ENCODE results near the gene THRB. TPM values are rescaled to one million over a fixed set of nuclear protein-coding genes. Genes with fewer than 3 reads are reported as not detected.

The THRB gene
- total RNA-seq, 1 donor from 2014 or later, result 32.8 TPM

DNA sequence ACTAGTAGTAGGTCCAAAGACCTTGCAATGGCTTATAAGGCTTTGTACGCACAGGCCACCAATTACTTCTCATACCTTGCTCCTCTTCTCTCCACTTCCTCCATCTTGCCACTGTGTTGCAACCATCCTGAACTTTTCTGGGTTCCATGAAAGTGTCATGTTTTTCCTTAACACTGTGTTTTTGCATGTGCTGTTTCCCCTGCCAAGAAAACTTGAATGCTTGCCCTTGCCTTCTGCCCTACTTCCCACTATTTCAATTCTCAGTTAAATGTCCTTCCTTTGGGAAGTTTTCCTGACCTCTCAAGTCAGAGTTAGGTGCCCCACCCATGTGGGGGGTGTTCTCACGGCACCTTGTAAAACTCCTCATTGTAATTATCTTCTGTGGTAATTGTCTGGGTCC is 182.8 kb downstream of the THRB start:
- peaks cover 12% of the 10 kb centered on the region for H3K4me1 ChIP-seq
- H3K27me3 ChIP-seq (ENCODE audit: low read depth), result no peaks in the 10 kb centered on the region
- H3K4me3 ChIP-seq, result no peak overlapping the region
- intact Hi-C loops (cut with micrococcal nuclease), result no loop called here
- no peak overlapping the region for H3K27ac ChIP-seq (replicated peaks)
- TF ChIP-seq, protein P1, sequence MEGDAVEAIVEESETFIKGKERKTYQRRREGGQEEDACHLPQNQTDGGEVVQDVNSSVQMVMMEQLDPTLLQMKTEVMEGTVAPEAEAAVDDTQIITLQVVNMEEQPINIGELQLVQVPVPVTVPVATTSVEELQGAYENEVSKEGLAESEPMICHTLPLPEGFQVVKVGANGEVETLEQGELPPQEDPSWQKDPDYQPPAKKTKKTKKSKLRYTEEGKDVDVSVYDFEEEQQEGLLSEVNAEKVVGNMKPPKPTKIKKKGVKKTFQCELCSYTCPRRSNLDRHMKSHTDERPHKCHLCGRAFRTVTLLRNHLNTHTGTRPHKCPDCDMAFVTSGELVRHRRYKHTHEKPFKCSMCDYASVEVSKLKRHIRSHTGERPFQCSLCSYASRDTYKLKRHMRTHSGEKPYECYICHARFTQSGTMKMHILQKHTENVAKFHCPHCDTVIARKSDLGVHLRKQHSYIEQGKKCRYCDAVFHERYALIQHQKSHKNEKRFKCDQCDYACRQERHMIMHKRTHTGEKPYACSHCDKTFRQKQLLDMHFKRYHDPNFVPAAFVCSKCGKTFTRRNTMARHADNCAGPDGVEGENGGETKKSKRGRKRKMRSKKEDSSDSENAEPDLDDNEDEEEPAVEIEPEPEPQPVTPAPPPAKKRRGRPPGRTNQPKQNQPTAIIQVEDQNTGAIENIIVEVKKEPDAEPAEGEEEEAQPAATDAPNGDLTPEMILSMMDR (IDR thresholded peaks at IDR 0.05; ENCODE audit: borderline replicate concordance), result no peak
- H3K36me3 ChIP-seq, result no peaks in the 10 kb centered on the region
- H3K9me3 ChIP-seq (replicated peaks), result no peaks in the 10 kb centered on the region
- no peak for DNase-seq

DNA sequence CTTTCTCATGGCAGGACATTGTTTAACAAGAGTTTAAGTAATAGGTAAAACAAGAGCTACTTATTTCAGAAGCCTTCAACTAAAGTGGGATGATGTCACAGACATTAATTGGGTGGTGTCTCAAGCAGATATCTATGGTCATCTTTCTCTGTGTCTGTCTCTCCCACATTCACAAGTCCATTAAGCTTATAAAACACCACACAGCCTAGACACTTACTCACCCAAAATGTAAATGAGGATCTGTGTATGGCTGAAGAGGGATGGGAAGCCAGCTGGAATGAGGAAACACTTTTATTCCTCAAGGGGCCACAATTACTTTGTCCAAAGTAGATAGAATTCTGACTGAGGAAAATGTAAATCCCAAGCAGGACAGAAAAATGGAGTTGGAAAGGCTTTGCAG is 183.8 kb downstream of the THRB start:
- H3K27ac ChIP-seq (replicated peaks), result no peak overlapping the region
- DNase-seq, result no peak
- H3K4me3 ChIP-seq, result no peak overlapping the region
- TF ChIP-seq, protein P1 (IDR thresholded peaks at IDR 0.05; ENCODE audit: borderline replicate concordance), result no peak
- peaks cover 20% of the 10 kb centered on the region for H3K4me1 ChIP-seq
- no peaks in the 10 kb centered on the region for H3K27me3 ChIP-seq (ENCODE audit: low read depth)
- H3K36me3 ChIP-seq, result no peaks in the 10 kb centered on the region
- H3K9me3 ChIP-seq (replicated peaks), result no peaks in the 10 kb centered on the region
- intact Hi-C loops (cut with micrococcal nuclease), result no loop called here

DNA sequence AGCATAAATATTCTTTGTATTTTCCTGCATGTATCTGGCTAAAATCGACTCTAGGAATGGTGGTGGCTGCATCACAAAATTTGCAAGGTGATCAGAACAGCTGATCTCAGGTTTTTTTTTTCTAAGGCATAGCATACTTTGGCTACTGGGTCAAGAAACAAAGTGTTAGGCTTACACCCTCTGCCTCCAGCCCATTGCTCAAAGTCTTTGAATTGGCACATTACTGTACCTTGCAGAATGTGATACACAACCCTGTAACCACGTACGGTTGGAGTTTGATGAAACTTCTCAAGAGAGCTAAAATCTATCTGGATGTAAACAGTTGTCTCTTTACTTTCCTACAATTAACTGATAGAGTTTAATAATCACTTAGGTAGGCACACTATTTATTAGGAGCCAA is 188.1 kb downstream of the THRB start:
- no peak overlapping the region for H3K4me3 ChIP-seq
- H3K9me3 ChIP-seq (replicated peaks), result no peaks in the 10 kb centered on the region
- no peaks in the 10 kb centered on the region for H3K36me3 ChIP-seq
- H3K27me3 ChIP-seq (ENCODE audit: low read depth), result no peaks in the 10 kb centered on the region
- TF ChIP-seq, protein P1 (IDR thresholded peaks at IDR 0.05; ENCODE audit: borderline replicate concordance), result no peak
- no peak overlapping the region for H3K27ac ChIP-seq (replicated peaks)
- intact Hi-C loops (cut with micrococcal nuclease), result no loop called here
- peaks cover 20% of the 10 kb centered on the region for H3K4me1 ChIP-seq
- DNase-seq, result no peak

DNA sequence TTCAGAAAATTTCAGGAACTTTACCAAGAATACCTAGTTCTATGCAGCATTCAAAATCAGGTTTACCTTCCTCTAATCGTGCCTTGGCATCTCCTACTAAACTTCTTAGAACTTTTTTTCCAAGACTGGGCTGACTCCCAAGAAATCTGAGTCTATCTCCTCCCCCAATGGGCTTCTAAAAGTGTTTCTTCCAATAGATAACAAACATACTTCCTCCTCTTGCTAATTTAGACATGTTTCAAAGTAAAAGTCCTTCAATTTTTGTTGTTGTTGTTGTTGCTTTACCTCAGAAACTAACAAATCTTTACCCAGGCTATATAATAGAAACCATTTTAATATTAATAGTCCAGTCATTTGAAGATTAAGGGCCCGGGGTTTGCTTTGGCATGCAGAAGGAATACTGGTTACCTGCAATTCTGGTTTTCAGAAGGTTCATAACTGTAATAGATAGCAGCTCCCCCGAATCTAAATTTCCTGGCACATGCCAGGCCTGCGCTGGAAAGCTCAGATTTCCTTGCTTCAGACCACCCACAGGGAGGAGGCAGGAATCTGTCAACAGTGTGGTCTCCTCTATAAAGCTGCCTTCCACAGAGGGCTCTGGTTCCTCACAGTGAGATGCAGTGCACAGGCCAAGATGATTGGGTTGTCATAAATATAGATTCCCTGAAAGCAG is 188.7 kb downstream of the THRB start:
- DNase-seq, result no peak
- TF ChIP-seq, protein P1 (IDR thresholded peaks at IDR 0.05; ENCODE audit: borderline replicate concordance), result no peak
- intact Hi-C loops (cut with micrococcal nuclease), result no loop called here
- no peak overlapping the region for H3K27ac ChIP-seq (replicated peaks)
- H3K9me3 ChIP-seq (replicated peaks), result no peaks in the 10 kb centered on the region
- no peaks in the 10 kb centered on the region for H3K36me3 ChIP-seq
- H3K4me1 ChIP-seq, result peaks cover 21% of the 10 kb centered on the region
- H3K27me3 ChIP-seq (ENCODE audit: low read depth), result no peaks in the 10 kb centered on the region
- H3K4me3 ChIP-seq, result no peak overlapping the region

DNA sequence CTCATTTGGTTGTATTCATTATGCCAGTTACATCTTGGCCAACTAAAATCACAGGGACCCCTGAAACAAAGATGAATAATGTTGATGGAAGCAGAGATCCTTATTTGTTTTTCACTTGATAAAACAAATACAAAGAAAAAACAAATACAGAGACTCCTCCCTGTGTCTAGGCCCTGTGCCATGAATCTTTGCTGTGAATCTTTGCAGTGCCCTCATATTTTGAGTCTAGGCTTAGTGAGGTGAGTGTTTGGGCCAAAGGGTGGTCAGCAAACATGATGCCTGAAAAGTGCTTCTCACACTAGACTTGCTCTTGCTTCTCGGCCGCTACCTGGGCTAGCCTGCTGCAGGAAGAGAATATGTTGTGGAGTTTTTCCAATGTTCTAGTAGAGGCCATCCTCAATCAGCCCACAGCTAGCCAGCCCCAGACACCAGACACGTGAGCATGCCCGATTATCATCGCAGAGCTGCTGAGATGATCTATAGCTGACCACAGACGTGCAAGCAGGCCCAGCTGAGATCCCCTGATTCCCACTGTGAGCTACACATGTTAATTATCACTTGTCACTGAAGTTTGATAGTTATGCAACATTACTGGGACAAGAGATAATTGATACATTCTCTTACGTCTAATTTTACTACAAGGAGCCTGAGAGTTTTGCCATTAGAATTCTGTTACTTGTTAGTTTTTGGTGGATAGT is 191.4 kb downstream of the THRB start:
- no peak overlapping the region for H3K27ac ChIP-seq (replicated peaks)
- intact Hi-C loops (cut with micrococcal nuclease), result no loop called here
- H3K36me3 ChIP-seq, result no peaks in the 10 kb centered on the region
- TF ChIP-seq, protein P1 (IDR thresholded peaks at IDR 0.05; ENCODE audit: borderline replicate concordance), result no peak
- peaks cover 34% of the 10 kb centered on the region for H3K4me1 ChIP-seq
- no peak overlapping the region for H3K4me3 ChIP-seq
- H3K9me3 ChIP-seq (replicated peaks), result no peaks in the 10 kb centered on the region
- H3K27me3 ChIP-seq (ENCODE audit: low read depth), result no peaks in the 10 kb centered on the region
- no peak for DNase-seq
